VCaP (cell line): ENCODE results near the gene TXNRD2.

ENCODE experiments used
- H3K27ac ChIP-seq: fragments of 450-650 bp; 2 replicates; pipeline ENCODE4 v1.5.1; 2017
- TF ChIP-seq, protein P1 (sequence below): fragments of 450-650 bp; conservative IDR thresholded peaks from 2 replicates; pipeline ENCODE4 v1.5.1; 2017; ENCODE audit warnings: mild to moderate bottlenecking, moderate library complexity

TXNRD2 gene

DNA sequence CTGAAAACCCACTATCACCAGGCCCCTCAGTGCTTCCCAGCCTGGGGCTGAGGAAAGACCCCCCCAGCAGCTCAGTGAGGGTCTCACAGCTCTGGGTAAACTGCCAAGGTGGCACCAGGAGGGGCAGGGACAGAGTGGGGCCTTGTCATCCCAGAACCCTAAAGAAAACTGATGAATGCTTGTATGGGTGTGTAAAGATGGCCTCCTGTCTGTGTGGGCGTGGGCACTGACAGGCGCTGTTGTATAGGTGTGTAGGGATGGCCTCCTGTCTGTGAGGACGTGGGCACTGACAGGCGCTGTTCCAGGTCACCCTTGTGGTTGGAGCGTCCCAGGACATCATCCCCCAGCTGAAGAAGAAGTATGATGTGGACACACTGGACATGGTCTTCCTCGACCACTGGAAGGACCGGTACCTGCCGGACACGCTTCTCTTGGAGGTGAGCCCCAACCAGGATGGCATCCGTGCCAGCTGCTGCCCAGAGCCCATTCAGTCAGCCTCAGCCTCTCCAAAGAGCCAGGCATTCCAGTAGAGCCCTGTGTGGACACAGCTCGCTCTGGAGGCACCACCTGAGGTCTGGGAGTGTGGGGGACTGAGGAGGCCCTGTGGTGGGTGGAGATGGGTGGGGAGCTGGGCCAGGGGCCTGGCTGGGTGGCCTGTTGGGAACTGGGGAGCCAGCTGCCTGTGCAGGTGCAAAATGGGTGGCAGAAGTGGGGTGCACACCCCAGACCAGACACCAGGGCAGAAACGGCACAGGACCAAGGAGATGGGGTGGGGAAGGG lies 22.4 kb upstream of the TXNRD2 start:
- TF ChIP-seq, protein P1, sequence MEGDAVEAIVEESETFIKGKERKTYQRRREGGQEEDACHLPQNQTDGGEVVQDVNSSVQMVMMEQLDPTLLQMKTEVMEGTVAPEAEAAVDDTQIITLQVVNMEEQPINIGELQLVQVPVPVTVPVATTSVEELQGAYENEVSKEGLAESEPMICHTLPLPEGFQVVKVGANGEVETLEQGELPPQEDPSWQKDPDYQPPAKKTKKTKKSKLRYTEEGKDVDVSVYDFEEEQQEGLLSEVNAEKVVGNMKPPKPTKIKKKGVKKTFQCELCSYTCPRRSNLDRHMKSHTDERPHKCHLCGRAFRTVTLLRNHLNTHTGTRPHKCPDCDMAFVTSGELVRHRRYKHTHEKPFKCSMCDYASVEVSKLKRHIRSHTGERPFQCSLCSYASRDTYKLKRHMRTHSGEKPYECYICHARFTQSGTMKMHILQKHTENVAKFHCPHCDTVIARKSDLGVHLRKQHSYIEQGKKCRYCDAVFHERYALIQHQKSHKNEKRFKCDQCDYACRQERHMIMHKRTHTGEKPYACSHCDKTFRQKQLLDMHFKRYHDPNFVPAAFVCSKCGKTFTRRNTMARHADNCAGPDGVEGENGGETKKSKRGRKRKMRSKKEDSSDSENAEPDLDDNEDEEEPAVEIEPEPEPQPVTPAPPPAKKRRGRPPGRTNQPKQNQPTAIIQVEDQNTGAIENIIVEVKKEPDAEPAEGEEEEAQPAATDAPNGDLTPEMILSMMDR: no peak
- peak overlapping the region; percentile 99 for H3K27ac ChIP-seq

DNA sequence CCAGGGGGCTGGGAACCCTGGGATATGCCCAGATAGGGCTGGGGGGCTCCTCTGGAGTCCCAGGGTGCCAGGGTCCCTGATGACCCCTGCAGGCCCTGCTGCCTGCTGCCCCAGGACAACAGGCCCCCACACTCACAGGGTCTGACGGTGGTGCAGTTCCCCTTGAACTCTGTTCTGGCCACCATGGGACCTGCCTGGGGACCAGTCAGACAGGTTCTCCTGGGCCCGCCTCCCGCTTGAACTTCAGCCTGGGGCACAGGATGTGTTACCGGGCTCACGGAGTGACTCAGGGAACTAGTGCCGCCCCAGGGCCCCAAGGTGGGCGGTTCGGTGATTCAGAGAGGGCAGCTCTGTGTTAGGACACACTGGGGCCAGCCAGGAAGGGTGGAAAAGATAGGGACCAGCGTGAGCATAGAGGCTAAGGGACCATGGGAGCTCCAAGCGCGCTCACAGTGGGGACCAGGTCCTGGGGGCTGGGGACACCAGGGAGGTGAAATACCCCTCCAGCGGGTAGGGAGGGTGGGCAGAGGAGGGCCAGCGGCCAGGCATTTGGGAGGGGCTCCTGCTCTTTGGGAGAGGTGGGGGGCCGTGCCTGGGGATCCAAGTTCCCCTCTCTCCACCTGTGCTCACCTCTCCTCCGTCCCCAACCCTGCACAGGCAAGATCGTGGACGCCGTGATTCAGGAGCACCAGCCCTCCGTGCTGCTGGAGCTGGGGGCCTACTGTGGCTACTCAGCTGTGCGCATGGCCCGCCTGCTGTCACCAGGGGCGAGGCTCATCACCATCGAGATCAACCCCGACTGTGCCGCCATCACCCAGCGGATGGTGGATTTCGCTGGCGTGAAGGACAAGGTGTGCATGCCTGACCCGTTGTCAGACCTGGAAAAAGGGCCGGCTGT lies 21.5 kb upstream of the TXNRD2 start:
- H3K27ac ChIP-seq: peak overlapping the region; percentile 99

DNA sequence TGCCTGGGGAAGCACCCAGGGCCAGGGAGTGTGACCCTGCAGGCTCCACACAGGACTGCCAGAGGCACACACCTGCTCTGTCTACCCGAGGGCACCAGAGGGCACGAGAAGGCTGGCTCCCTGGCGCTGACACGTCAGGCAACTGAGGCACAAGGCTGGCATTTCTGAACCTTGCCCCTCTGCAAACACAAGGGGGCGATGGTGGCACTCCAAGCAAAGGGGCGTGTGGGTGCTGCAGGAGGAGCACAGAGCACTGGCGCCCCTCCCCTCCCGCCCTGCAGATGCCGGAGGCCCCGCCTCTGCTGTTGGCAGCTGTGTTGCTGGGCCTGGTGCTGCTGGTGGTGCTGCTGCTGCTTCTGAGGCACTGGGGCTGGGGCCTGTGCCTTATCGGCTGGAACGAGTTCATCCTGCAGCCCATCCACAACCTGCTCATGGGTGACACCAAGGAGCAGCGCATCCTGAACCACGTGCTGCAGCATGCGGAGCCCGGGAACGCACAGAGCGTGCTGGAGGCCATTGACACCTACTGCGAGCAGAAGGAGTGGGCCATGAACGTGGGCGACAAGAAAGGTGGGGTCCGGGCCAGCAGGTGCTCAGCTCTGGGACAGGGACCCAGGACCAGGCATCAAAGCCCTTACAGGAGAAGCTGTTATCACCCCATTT lies 20.8 kb upstream of the TXNRD2 start:
- H3K27ac ChIP-seq: peak overlapping the region; percentile 99
- TF ChIP-seq, protein P1: peak; percentile 91

More for the DNA sequence above, 21.5 kb upstream of the TXNRD2 start:
- TF ChIP-seq, protein P1: no peak

DNA sequence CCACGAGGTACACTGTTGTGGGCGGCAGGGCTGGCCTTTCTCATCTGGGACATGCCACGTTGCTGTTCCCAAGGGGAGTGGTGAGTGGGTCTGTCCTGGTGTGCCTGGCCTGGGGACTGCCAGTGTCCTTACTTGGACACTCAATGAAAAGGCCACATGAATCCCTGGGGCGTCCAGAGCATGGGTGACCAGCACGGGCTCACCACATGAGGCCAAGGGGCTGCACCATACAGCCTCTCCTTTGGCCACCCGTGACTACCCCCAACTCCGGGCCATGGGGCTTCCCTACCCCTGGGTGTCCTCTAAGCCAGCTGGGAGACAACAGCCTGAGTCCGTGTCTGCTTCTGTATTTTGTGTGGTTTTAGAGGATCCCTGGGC lies 20.2 kb upstream of the TXNRD2 start:
- peak overlapping the region; percentile 99 for H3K27ac ChIP-seq
- TF ChIP-seq, protein P1: no peak

DNA sequence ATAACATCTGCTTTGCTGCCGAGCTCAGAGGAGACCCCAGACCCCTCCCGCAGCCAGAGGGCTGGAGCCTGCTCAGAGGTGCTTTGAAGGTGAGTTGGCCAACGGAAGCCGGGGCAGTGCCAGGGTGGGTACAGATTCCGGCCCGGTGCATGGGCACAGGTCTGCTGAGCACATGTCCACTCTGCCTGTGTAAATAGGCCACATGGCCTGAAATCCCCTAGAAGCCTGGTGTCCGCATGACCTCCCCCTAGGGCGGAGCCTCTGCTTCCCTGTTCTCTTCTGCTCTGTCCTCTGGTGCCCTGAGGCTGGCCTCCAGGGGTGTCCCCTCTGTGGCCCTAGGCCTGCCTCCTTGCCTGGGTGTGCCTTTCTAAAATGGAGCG lies 19.6 kb upstream of the TXNRD2 start:
- peak overlapping the region; percentile 99; the same call in 1 of the 2 replicates for H3K27ac ChIP-seq
- TF ChIP-seq, protein P1: no peak

DNA sequence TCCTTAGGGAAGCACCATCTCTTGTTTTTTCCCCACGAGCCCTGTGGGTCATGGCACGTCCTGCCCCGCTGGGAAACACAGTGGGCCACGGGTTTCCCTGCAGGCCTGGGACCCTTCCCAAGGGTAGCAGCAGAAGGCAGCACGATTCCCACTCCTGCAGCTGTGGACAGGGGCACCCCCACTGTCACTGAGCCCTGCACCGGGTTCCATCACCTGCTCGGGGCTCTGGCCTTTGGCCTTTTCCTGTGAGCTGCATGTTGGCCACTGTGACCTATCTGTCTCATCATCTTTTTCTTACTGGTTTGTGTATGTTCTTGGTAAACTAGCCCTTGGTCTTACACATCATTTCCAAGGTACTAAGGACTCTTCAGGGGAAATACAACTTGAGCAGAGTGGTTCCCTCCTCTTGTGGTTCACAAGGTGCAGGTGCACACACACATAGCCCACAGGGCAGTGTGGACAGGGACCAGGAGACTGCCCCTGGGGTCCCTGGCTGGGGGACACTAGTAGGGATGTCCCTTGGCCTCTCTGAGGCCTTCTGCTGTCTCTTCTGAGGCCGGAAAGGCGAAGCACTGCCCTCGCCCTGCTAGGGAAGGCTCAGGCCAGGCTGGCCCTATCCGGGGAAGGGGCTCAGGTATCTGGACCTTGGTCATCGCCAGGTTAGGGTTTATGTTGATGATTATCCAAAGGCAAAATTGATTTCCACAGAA lies 19.0 kb upstream of the TXNRD2 start:
- peak overlapping the region; percentile 99; the same call in 1 of the 2 replicates for H3K27ac ChIP-seq
- TF ChIP-seq, protein P1: no peak
